A673 (cell line): ENCODE results near the gene YIPF7. TPM values are rescaled to one million over a fixed set of nuclear protein-coding genes. Genes with fewer than 3 reads are reported as not detected.

Source experiments
- Bru-seq: library from RNA; stranded (reverse); fragments of 400-500 nt; gene quantifications from one replicate; lab custom pipeline; 2021; lab: Mats Ljungman, UMichigan
- BruChase-seq, 2 experiments: library from RNA; stranded (reverse); fragments of 400-500 nt; gene quantifications; one replicate each; lab custom pipeline; 2021; lab: Mats Ljungman, UMichigan
- BruUV-seq: library from RNA; stranded (reverse); fragments of 400-500 nt; replicated peaks from 2 replicates; lab custom pipeline; 2021; lab: Mats Ljungman, UMichigan
- CTCF ChIA-PET: fragments of 300-600 bp; sonication (Branson Sonifier 250); formaldehyde crosslinking; loops from one replicate; lab custom pipeline; 2022; ENCODE audit warnings: antibody characterized with exemption; lab: Charles Lee
- POLR2A ChIA-PET: fragments of 300-600 bp; sonication (Branson Sonifier 250); formaldehyde crosslinking; loops from one replicate; lab custom pipeline; 2022; ENCODE audit warnings: antibody characterized with exemption; ENCODE audit not compliant: low non-redundant PET; lab: Charles Lee
- DNase-seq: peaks from one replicate; pipeline ENCODE4 v3.0.0-alpha.2; 2015; ENCODE audit warnings: low spot score
- H3K27ac ChIP-seq: fragments of 200-600 bp; sonication (generic); 2 replicates; pipeline ENCODE4 v1.5.1; 2016; ENCODE audit warnings: mixed run types, low read depth, mild to moderate bottlenecking, mixed read lengths, antibody characterized with exemption, low read length; ENCODE audit not compliant: poor library complexity, severe bottlenecking
- H3K27me3 ChIP-seq: fragments of 200-600 bp; sonication (generic); replicated peaks from 2 replicates; pipeline ENCODE4 v1.6.1; 2017; ENCODE audit warnings: mixed run types, low read depth, mild to moderate bottlenecking, mixed read lengths, antibody characterized with exemption, low read length; ENCODE audit not compliant: insufficient read depth, poor library complexity
- H3K36me3 ChIP-seq: fragments of 200-600 bp; sonication (generic); 2 replicates; pipeline ENCODE4 v1.6.1; 2016; ENCODE audit warnings: mixed run types, mild to moderate bottlenecking, mixed read lengths, antibody characterized with exemption, low read length; ENCODE audit not compliant: insufficient read depth, poor library complexity, severe bottlenecking
- H3K4me1 ChIP-seq: fragments of 200-600 bp; sonication (generic); 2 replicates; pipeline ENCODE4 v1.6.1; 2017; ENCODE audit warnings: mixed run types, mild to moderate bottlenecking, mixed read lengths, antibody characterized with exemption, low read length; ENCODE audit not compliant: insufficient read depth, poor library complexity, severe bottlenecking
- H3K4me3 ChIP-seq: fragments of 200-600 bp; sonication (generic); 2 replicates; pipeline ENCODE4 v1.5.1; 2016; ENCODE audit warnings: low read depth, mixed run types, mild to moderate bottlenecking, mixed read lengths, low read length; ENCODE audit not compliant: poor library complexity, severe bottlenecking
- H3K9me3 ChIP-seq: fragments of 200-600 bp; sonication (generic); 2 replicates; pipeline ENCODE4 v1.6.1; 2016; ENCODE audit warnings: mixed run types, low read depth, mild to moderate bottlenecking, mixed read lengths, antibody characterized with exemption, low read length; ENCODE audit not compliant: poor library complexity, severe bottlenecking
- EZH2 ChIP-seq: fragments of 200-600 bp; sonication (generic); IDR thresholded peaks from 2 replicates; pipeline ENCODE4 v1.6.1; 2017; ENCODE audit warnings: borderline replicate concordance, low read depth, mild to moderate bottlenecking, mixed read lengths, antibody characterized with exemption, low read length; ENCODE audit not compliant: poor library complexity, severe bottlenecking
- intact Hi-C: fragments of 100-400 bp; cut with micrococcal nuclease; formaldehyde crosslinking; loops from one replicate; pipeline ENCODE4 v1.10.0; 2022; ENCODE audit not compliant: unreplicated experiment
- long read RNA-seq: library from polyadenylated mRNA; stranded (forward); transcript quantifications from one replicate; pipeline ENCODE4 v2.0.0, GENCODE V29; 2022
- total RNA-seq: library from RNA; stranded (reverse); gene quantifications from 2 replicates; pipeline ENCODE4 v1.2.3, GENCODE V29; 2021
- TF ChIP-seq, protein P1 (sequence below): fragments of 300-800, 200-600 bp; sonication (generic); conservative IDR thresholded peaks from 2 replicates; pipeline ENCODE4 v1.5.1; 2017; ENCODE audit warnings: low read depth, mild to moderate bottlenecking, antibody characterized with exemption, low read length, moderate library complexity, mixed read lengths

The YIPF7 gene
- not detected in 2 replicates for total RNA-seq
- percentile 6 among the genes with signal in this experiment for Bru-seq, nascent RNA
- BruChase-seq, experiment 1, labeled RNA remaining after a 2-hour chase = percentile 17 among the genes with signal in this experiment
- percentile 17 among the genes with signal in this experiment for BruChase-seq, experiment 2, labeled RNA remaining after a 6-hour chase
- long read RNA-seq = 0 reads

DNA sequence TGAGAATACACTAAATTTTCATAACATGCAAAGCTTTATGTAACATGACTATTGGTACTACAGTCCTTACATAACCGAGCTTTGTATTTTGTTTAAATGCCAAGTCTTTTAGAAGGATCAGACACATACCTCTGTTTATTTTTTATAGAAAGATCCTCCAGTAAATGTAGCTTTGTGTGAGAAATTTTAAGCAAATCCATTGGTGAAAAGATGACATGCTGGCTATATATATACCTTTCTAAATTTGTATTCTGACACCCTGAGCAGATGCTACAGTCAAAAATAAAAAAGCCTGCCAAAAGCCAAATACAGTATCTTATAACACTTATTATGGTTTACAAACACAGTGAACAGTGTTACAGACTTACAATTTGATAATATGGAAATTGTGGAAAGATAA, at the start of gene YIPF7:
Gene YIPF7, minus strand, starts transcription at position 201 of the 400 bp plus-strand sequence. CDS start 1,525 bp downstream, outside the sequence.
- TF ChIP-seq, protein P1, sequence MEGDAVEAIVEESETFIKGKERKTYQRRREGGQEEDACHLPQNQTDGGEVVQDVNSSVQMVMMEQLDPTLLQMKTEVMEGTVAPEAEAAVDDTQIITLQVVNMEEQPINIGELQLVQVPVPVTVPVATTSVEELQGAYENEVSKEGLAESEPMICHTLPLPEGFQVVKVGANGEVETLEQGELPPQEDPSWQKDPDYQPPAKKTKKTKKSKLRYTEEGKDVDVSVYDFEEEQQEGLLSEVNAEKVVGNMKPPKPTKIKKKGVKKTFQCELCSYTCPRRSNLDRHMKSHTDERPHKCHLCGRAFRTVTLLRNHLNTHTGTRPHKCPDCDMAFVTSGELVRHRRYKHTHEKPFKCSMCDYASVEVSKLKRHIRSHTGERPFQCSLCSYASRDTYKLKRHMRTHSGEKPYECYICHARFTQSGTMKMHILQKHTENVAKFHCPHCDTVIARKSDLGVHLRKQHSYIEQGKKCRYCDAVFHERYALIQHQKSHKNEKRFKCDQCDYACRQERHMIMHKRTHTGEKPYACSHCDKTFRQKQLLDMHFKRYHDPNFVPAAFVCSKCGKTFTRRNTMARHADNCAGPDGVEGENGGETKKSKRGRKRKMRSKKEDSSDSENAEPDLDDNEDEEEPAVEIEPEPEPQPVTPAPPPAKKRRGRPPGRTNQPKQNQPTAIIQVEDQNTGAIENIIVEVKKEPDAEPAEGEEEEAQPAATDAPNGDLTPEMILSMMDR = no peak
- TF ChIP-seq EZH2 = no peak
- H3K36me3 ChIP-seq = no peaks in the 10 kb centered on the region
- no TSS peak for BruUV-seq
- H3K4me1 ChIP-seq = no peaks in the 10 kb centered on the region
- H3K4me3 ChIP-seq = no peak within 1 kb of the TSS
- DNase-seq = no peak
- no peaks in the 10 kb centered on the region for H3K9me3 ChIP-seq
- CTCF ChIA-PET = no interaction called here
- intact Hi-C loops = no loop called here
- POLR2A ChIA-PET = no interaction called here
- no peaks in the 10 kb centered on the region for H3K27me3 ChIP-seq
- no peak within 1 kb of the TSS for H3K27ac ChIP-seq

DNA sequence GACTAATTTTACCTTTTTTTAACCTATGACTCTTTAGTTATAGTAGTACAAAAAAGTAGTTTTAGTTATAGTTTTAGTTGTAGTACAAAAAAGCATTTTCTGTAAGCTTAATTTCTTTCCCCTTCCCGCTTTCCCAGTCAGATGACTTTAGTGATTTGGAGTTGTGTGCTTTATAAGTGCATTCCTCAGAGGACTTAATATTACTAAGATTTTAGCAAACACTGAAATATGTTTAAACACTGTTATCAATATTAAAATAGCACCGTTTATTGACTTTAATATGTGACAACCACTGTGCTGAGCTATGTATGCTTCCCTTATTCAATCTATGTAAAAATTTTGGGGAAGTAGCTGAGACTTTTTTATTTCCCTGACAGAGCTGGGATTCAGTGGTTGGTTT, 49.6 kb upstream of the YIPF7 start:
- Histone ChIP-seq H3K27ac (no peak overlapping the region), H3K27me3 (no peaks in the 10 kb centered on the region), H3K4me3 (no peak overlapping the region), H3K4me1 (no peaks in the 10 kb centered on the region), H3K36me3 (peaks cover 67% of the 10 kb centered on the region), H3K9me3 (no peaks in the 10 kb centered on the region)
- DNase-seq = no peak
- ChIA-PET POLR2A (no interaction called here), CTCF (no interaction called here)
- no TSS peak for BruUV-seq
- no peak for TF ChIP-seq EZH2
- TF ChIP-seq, protein P1 = no peak
- intact Hi-C loops = no loop called here

DNA sequence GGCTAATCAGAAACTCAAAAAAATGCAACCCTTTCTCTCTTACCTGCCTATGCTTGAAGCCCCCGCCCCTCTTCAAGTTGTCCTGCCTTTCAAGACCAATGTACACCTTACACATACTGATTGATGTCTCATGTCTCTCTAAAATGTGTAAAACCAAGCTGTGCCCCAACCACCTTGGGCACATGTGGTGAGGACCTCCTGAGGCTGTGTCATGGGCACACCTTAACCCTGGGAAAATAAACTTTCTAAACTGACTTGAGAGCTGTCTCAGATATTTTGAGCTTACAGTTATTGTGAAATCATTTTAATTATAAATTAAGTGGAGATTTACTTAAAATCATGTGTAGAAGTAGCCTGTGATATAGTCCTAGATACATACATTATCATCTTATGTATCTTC, 49.0 kb upstream of the YIPF7 start:
- TF ChIP-seq EZH2 = no peak
- TF ChIP-seq, protein P1 = no peak
- intact Hi-C loops = no loop called here
- no TSS peak for BruUV-seq
- Histone ChIP-seq H3K4me3 (no peak overlapping the region), H3K36me3 (peaks cover 67% of the 10 kb centered on the region), H3K27ac (no peak overlapping the region), H3K9me3 (no peaks in the 10 kb centered on the region), H3K27me3 (no peaks in the 10 kb centered on the region), H3K4me1 (no peaks in the 10 kb centered on the region)
- no peak for DNase-seq
- ChIA-PET POLR2A (no interaction called here), CTCF (no interaction called here)
